H1 (cell line): ENCODE data around the gene FA2H. TPM values are rescaled to one million over a fixed set of nuclear protein-coding genes. Genes with fewer than 3 reads are reported as not detected.

ENCODE experiments used
- CTCF ChIA-PET: fragments of 300-600 bp; sonication (Branson Sonifier 250); formaldehyde crosslinking; loops from one replicate; lab custom pipeline; 2021; ENCODE audit not compliant: partially characterized antibody; lab: Charles Lee
- POLR2A ChIA-PET: fragments of 300-600 bp; sonication (Branson Sonifier 250); formaldehyde crosslinking; loops from one replicate; lab custom pipeline; 2021; ENCODE audit warnings: inconsistent platforms; ENCODE audit not compliant: partially characterized antibody; lab: Charles Lee
- DNase-seq, 2 experiments: peaks; one replicate each; pipeline versions ENCODE4 v3.0.0 to v3.0.0-alpha.2; 2010 to 2022; ENCODE audit warnings: low spot score in 2 of 2, low read depth in 1 of 2, mixed read lengths in 1 of 2
- FAIRE-seq: peaks from 2 replicates; lab custom pipeline; 2011; peaks lifted over from hg19 to GRCh38; lab: Jason Lieb, UNC
- H2AFZ ChIP-seq: 2 replicates; pipeline ENCODE4 v1.8.1; 2012; ENCODE audit warnings: low read length, inconsistent platforms
- H2AK5ac ChIP-seq: 2 replicates; pipeline ENCODE4 v1.6.1; 2013; ENCODE audit warnings: low read depth, low read length
- H2BK120ac ChIP-seq: replicated peaks from 2 replicates; pipeline ENCODE3; 2013; ENCODE audit warnings: low read depth, low read length, inconsistent platforms
- H2BK12ac ChIP-seq: 2 replicates; pipeline ENCODE4 v1.6.1; 2013; ENCODE audit warnings: low read depth, low read length
- H2BK15ac ChIP-seq: 2 replicates; pipeline ENCODE4 v1.6.1; 2013; ENCODE audit warnings: low read length
- H2BK20ac ChIP-seq: 2 replicates; pipeline ENCODE4 v1.6.1; 2013; ENCODE audit warnings: low read length
- H2BK5ac ChIP-seq: 2 replicates; pipeline ENCODE4 v1.6.1; 2013; ENCODE audit warnings: low read depth, low read length
- H3K14ac ChIP-seq: 2 replicates; pipeline ENCODE4 v1.6.1; 2013; ENCODE audit warnings: inconsistent platforms; ENCODE audit not compliant: insufficient read length
- H3K18ac ChIP-seq: 2 replicates; pipeline ENCODE4 v1.6.1; 2013; ENCODE audit warnings: low read length; ENCODE audit errors: extremely low read depth
- H3K23ac ChIP-seq: 2 replicates; pipeline ENCODE4 v1.6.1; 2013; ENCODE audit warnings: inconsistent platforms; ENCODE audit not compliant: insufficient read length
- H3K23me2 ChIP-seq: 2 replicates; pipeline ENCODE4 v1.6.1; 2013; ENCODE audit warnings: low read depth, low read length
- H3K27ac ChIP-seq: 2 replicates; pipeline ENCODE4 v1.6.1; 2011; ENCODE audit warnings: low read depth, low read length, inconsistent platforms
- H3K27me3 ChIP-seq, 4 experiments: replicated peaks in 1 of 4; 1 replicate in 1 of 4; 2 replicates in 3 of 4; pipeline versions ENCODE4 v1.6.1 to v1.8.1; 2011 to 2013; ENCODE audit warnings: low read length in 3 of 4, mild to moderate bottlenecking in 3 of 4, inconsistent platforms in 2 of 4, mixed read lengths in 2 of 4, moderate library complexity in 1 of 4; ENCODE audit not compliant: control insufficient read depth in 3 of 4, insufficient read depth in 3 of 4; ENCODE audit errors: extremely low read depth in 1 of 4
- H3K36me3 ChIP-seq, 4 experiments: 2 replicates each; pipeline versions ENCODE4 v1.6.1 to v1.8.1; 2011 to 2013; ENCODE audit warnings: mild to moderate bottlenecking in 4 of 4, low read length in 3 of 4, moderate library complexity in 2 of 4, control low read depth in 1 of 4, inconsistent platforms in 1 of 4; ENCODE audit not compliant: insufficient read depth in 4 of 4, control insufficient read depth in 2 of 4
- H3K4ac ChIP-seq: replicated peaks from 2 replicates; pipeline ENCODE3; 2013; ENCODE audit warnings: low read length, low read depth, mixed read lengths, inconsistent platforms; ENCODE audit not compliant: insufficient read length
- H3K4me1 ChIP-seq, 4 experiments: replicated peaks in 1 of 4; 1 replicate in 1 of 4; 2 replicates in 3 of 4; pipeline versions ENCODE4 v1.6.1 to v1.8.1; 2011 to 2013; ENCODE audit warnings: low read length in 3 of 4, inconsistent platforms in 2 of 4, mixed read lengths in 1 of 4; ENCODE audit not compliant: insufficient read depth in 4 of 4, control insufficient read depth in 3 of 4
- H3K4me2 ChIP-seq, 2 experiments: 2 replicates each; pipeline versions ENCODE4 v1.6.1 to v1.8.1; 2011 to 2013; ENCODE audit warnings: low read depth in 2 of 2, low read length in 2 of 2, control low read depth in 1 of 2, inconsistent platforms in 1 of 2, mild to moderate bottlenecking in 1 of 2; ENCODE audit not compliant: insufficient read depth in 1 of 2
- H3K4me3 ChIP-seq, 4 experiments: fragments of 200-600, 300-600 bp in 1 of 4; sonication (generic), shearing (Covaris generic), sonication (Bioruptor Twin) in 1 of 4; 2 replicates each; pipeline versions ENCODE4 v1.5.1 to v1.8.1; 2011 to 2016; ENCODE audit warnings: low read length in 4 of 4, low read depth in 3 of 4, control low read depth in 2 of 4, inconsistent platforms in 2 of 4, mild to moderate bottlenecking in 2 of 4, mixed read lengths in 1 of 4, moderate library complexity in 1 of 4; ENCODE audit not compliant: insufficient read depth in 2 of 4; ENCODE audit errors: extremely low read depth in 1 of 4
- H3K56ac ChIP-seq: replicated peaks from 2 replicates; pipeline ENCODE3; 2013; ENCODE audit warnings: low read depth, mild to moderate bottlenecking, mixed read lengths, low read length, inconsistent platforms; ENCODE audit not compliant: insufficient read length
- H3K79me1 ChIP-seq: 2 replicates; pipeline ENCODE4 v1.6.1; 2013; ENCODE audit warnings: low read depth, low read length, control low read depth
- H3K79me2 ChIP-seq, 2 experiments: 2 replicates each; pipeline versions ENCODE4 v1.6.1 to v1.8.1; 2012 to 2013; ENCODE audit warnings: low read length in 2 of 2, mild to moderate bottlenecking in 2 of 2, inconsistent platforms in 1 of 2; ENCODE audit not compliant: insufficient read depth in 2 of 2, control insufficient read depth in 1 of 2
- H3K9ac ChIP-seq, 4 experiments: replicated peaks in 1 of 4; 1 replicate in 1 of 4; 2 replicates in 3 of 4; pipeline versions ENCODE4 v1.6.1 to v1.8.1; 2011 to 2013; ENCODE audit warnings: low read depth in 3 of 4, low read length in 3 of 4, control low read depth in 2 of 4, mild to moderate bottlenecking in 2 of 4, moderate library complexity in 2 of 4, inconsistent platforms in 1 of 4; ENCODE audit errors: extremely low read depth in 1 of 4
- H3K9me3 ChIP-seq, 2 experiments: 2 replicates each; pipeline versions ENCODE4 v1.6.1 to v1.8.1; 2012 to 2013; ENCODE audit warnings: mild to moderate bottlenecking in 2 of 2, moderate library complexity in 2 of 2, control low read depth in 1 of 2, inconsistent platforms in 1 of 2, low read depth in 1 of 2, low read length in 1 of 2, mixed read lengths in 1 of 2; ENCODE audit not compliant: insufficient read depth in 2 of 2
- H4K20me1 ChIP-seq, 2 experiments: replicated peaks in 1 of 2; 2 replicates each; pipeline versions ENCODE3 to v1.8.1; 2011 to 2013; ENCODE audit warnings: inconsistent platforms in 2 of 2, low read length in 2 of 2, mild to moderate bottlenecking in 1 of 2; ENCODE audit not compliant: insufficient read depth in 2 of 2, control insufficient read depth in 1 of 2
- H4K5ac ChIP-seq: 2 replicates; pipeline ENCODE4 v1.6.1; 2013; ENCODE audit warnings: low read length, low read depth, mixed read lengths, inconsistent platforms; ENCODE audit not compliant: insufficient read length
- H4K8ac ChIP-seq: 2 replicates; pipeline ENCODE4 v1.8.0; 2013; ENCODE audit warnings: mild to moderate bottlenecking, moderate library complexity, low read length, inconsistent platforms; ENCODE audit not compliant: insufficient read depth; ENCODE audit errors: extremely low read depth
- H4K91ac ChIP-seq: replicated peaks from 2 replicates; pipeline ENCODE3; 2013; ENCODE audit warnings: low read length, mixed read lengths, inconsistent platforms; ENCODE audit not compliant: insufficient read length
- CREB1 ChIP-seq: IDR thresholded peaks from 2 replicates; pipeline ENCODE4 v1.6.1; 2012; ENCODE audit warnings: inconsistent platforms
- EZH2 ChIP-seq: fragments of 200-600 bp; sonication (generic); IDR thresholded peaks from 2 replicates; pipeline ENCODE4 v1.7.1; 2012; ENCODE audit warnings: low read depth, mild to moderate bottlenecking, moderate library complexity, low read length, inconsistent platforms; ENCODE audit not compliant: severe bottlenecking
- HDAC6 ChIP-seq: IDR thresholded peaks from one replicate; pipeline ENCODE4 v1.7.1; 2012; ENCODE audit warnings: low read depth, mild to moderate bottlenecking, inconsistent platforms, low read length, moderate library complexity
- JUN ChIP-seq: IDR thresholded peaks from 2 replicates; pipeline ENCODE4 v1.6.1; 2011; ENCODE audit warnings: low read depth, mild to moderate bottlenecking, improper control_type of control experiment, low read length
- KDM5A ChIP-seq: fragments of 200-600 bp; IDR thresholded peaks from 2 replicates; pipeline ENCODE4 v1.7.1; 2012; ENCODE audit warnings: mild to moderate bottlenecking, low read length, inconsistent platforms, mixed read lengths
- NRF1 ChIP-seq: IDR thresholded peaks from 2 replicates; pipeline ENCODE4 v1.6.1; 2011; ENCODE audit warnings: mild to moderate bottlenecking, low read depth, low read length, improper control_type of control experiment
- RAD21 ChIP-seq, 2 experiments: IDR thresholded peaks in 1 of 2; conservative IDR thresholded peaks in 1 of 2; 2 replicates each; pipeline ENCODE4 v1.6.1; 2011; ENCODE audit warnings: low read depth in 2 of 2, low read length in 2 of 2, improper control_type of control experiment in 1 of 2, inconsistent platforms in 1 of 2, mild to moderate bottlenecking in 1 of 2, moderate library complexity in 1 of 2
- SIX5 ChIP-seq: IDR thresholded peaks from 2 replicates; pipeline ENCODE4 v1.6.1; 2011; ENCODE audit warnings: mild to moderate bottlenecking, low read depth, low read length
- TAF7 ChIP-seq: optimal IDR thresholded peaks from 2 replicates; pipeline ENCODE3; 2011; ENCODE audit warnings: low read depth, mild to moderate bottlenecking, inconsistent platforms, low read length, moderate library complexity, borderline replicate concordance
- TEAD4 ChIP-seq: IDR thresholded peaks from 2 replicates; pipeline ENCODE4 v1.6.1; 2012; ENCODE audit warnings: low read depth, low read length, inconsistent platforms, mixed read lengths
- WGBS, 2 experiments: shearing (Covaris generic) in 1 of 2; methylation state at CpG; one replicate each; pipeline versions ENCODE4 v1.1.6 to v1.1.7; 2013 to 2015; ENCODE audit warnings: low lambda C conversion rate in 2 of 2, mixed read lengths in 2 of 2, inconsistent platforms in 1 of 2, low coverage in 1 of 2, missing lambda C conversion rate in 1 of 2; ENCODE audit not compliant: insufficient replicate concordance in 2 of 2, insufficient coverage in 1 of 2, insufficient read length in 1 of 2; ENCODE audit errors: extremely low coverage in 1 of 2, missing lambda C conversion rate in 1 of 2; 5-methylcytosine and 5-hydroxymethylcytosine counted together
- polyA plus RNA-seq, 7 experiments: library from polyadenylated mRNA; depleted of rRNA in 3 of 7; stranded (reverse) in 5 of 7; unstranded in 2 of 7; fragments of >200 nt in 5 of 7; fragments of 200-250 nt in 2 of 7; gene quantifications; 1 replicate in 5 of 7; 2 replicates in 1 of 7; 4 replicates in 1 of 7; pipeline versions ENCODE4 v1.2.1 to v1.2.3, GENCODE V29; 2011 to 2013; ENCODE audit warnings: missing spikeins in 2 of 7, mixed read lengths in 2 of 7
- total RNA-seq: library from RNA; stranded (reverse); fragmentation: NEBNext Ultra II Directional; extraction: Animal tissue kit (Norgen Biotek cat#: 25700); gene quantifications from 2 replicates; pipeline ENCODE4 v1.2.1, GENCODE V29; 2021
- TF ChIP-seq, protein P1 (sequence below), 3 experiments: IDR thresholded peaks; 1 replicate in 2 of 3; 2 replicates in 1 of 3; pipeline versions ENCODE4 v1.5.1 to v1.6.1; 2011; ENCODE audit warnings: low read length in 3 of 3, mild to moderate bottlenecking in 3 of 3, inconsistent platforms in 2 of 3, low read depth in 1 of 3, moderate library complexity in 1 of 3; ENCODE audit not compliant: insufficient read depth in 1 of 3; ENCODE audit errors: control extremely low read depth in 1 of 3

The FA2H gene
- total and polyA plus RNA-seq, 2 of the 8 experiments (the other 6 are each of a cell fraction or from before 2014, with no cell fraction given): 2.1 to 2.5 TPM

DNA sequence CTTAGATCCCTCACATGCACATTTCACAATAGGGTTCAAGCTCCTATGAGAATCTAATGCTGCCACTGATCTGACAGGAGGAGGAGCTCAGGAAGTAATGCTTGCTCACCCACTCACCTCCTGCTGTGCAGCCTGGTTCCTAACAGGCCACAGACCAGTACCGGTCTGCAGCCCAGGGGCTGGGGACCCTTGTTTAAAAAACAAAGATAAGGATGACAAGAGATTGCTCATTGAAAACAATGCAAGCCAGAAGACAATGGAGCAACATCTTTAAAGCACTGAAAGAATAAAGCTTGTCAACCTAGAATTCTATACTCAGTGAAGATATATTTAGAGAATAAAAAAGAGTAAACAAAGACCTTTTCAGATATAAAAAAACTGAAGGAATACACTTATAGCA is 22.8 kb upstream of the FA2H start:
- Histone ChIP-seq H3K18ac (no peak overlapping the region), H3K36me3 (no peaks in the 10 kb centered on the region; a peak in 3 of 8 replicates), H2BK120ac (no peak overlapping the region), H3K9ac (no peak overlapping the region), H3K4ac (no peak overlapping the region), H2AFZ (no peak overlapping the region), H4K20me1 (no peaks in the 10 kb centered on the region), H3K27me3 (no peaks in the 10 kb centered on the region), H3K14ac (no peak overlapping the region), H2BK15ac (no peak overlapping the region), H3K4me1 (no peaks in the 10 kb centered on the region), H2AK5ac (no peak overlapping the region), H3K56ac (no peak overlapping the region), H4K5ac (no peak overlapping the region), H3K4me3 (no peak overlapping the region), H3K4me2 (no peak overlapping the region), H3K79me2 (no peaks in the 10 kb centered on the region), H2BK12ac (no peak overlapping the region), H3K23me2 (no peaks in the 10 kb centered on the region), H2BK5ac (no peak overlapping the region), H2BK20ac (no peak overlapping the region), H4K91ac (no peak overlapping the region), H3K79me1 (no peaks in the 10 kb centered on the region), H3K27ac (no peak overlapping the region), H3K23ac (no peak overlapping the region), H3K9me3 (peaks cover 0 to 8% of the 10 kb centered on the region in 2 experiments; a peak in 1 of 4 replicates), H4K8ac (no peak overlapping the region)
- 88% methylated on average over 1 of the region's 1 CpG; no CpG with 5 or more reads in 1 of the 2 experiments for WGBS, 2 experiments
- no peak for TF ChIP-seq KDM5A
- no peak for TF ChIP-seq TEAD4
- no peak for TF ChIP-seq TAF7
- no peak for TF ChIP-seq JUN
- TF ChIP-seq CREB1: no peak
- TF ChIP-seq NRF1: no peak
- TF ChIP-seq HDAC6: no peak
- TF ChIP-seq RAD21 (IDR thresholded peaks at IDR 0.05 in 1 of 2, conservative IDR thresholded peaks at IDR 0.05 in 1 of 2; ENCODE audit: low read depth in 2 of 2, low read length in 2 of 2): no peak
- TF ChIP-seq EZH2: no peak
- no peak for TF ChIP-seq SIX5
- TF ChIP-seq, protein P1, sequence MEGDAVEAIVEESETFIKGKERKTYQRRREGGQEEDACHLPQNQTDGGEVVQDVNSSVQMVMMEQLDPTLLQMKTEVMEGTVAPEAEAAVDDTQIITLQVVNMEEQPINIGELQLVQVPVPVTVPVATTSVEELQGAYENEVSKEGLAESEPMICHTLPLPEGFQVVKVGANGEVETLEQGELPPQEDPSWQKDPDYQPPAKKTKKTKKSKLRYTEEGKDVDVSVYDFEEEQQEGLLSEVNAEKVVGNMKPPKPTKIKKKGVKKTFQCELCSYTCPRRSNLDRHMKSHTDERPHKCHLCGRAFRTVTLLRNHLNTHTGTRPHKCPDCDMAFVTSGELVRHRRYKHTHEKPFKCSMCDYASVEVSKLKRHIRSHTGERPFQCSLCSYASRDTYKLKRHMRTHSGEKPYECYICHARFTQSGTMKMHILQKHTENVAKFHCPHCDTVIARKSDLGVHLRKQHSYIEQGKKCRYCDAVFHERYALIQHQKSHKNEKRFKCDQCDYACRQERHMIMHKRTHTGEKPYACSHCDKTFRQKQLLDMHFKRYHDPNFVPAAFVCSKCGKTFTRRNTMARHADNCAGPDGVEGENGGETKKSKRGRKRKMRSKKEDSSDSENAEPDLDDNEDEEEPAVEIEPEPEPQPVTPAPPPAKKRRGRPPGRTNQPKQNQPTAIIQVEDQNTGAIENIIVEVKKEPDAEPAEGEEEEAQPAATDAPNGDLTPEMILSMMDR (IDR thresholded peaks at IDR 0.05; ENCODE audit: control extremely low read depth in 1 of 3, insufficient read depth in 1 of 3, low read depth in 1 of 3, low read length in 3 of 3): no peak
- CTCF ChIA-PET: interaction anchor here (1.5 to 2.8 kb wide), 2 partner anchors 19 to 66 kb away, joined by 4 to 16 read pairs; no protein-coding TSS in a partner anchor
- POLR2A ChIA-PET: interaction anchor here (1.9 kb wide), 1 partner anchor 10 kb away, joined by 4 read pairs; no protein-coding TSS in a partner anchor
- FAIRE-seq (no peak), DNase-seq (no peak)
